G401 (cell line): ENCODE data around the gene SLC25A11. TPM values are rescaled to one million over a fixed set of nuclear protein-coding genes. Genes with fewer than 3 reads are reported as not detected.

Experiments used
- DNase-seq: peaks from one replicate; pipeline ENCODE4 v3.0.0-alpha.2; 2015; ENCODE audit warnings: low spot score
- in situ Hi-C: cut with HindIII; loops from 2 replicates; pipeline ENCODE4 v1.10.0; 2016; ENCODE audit warnings: low sequenced_read_pairs, mixed read lengths
- total RNA-seq: library from RNA; depleted of rRNA; stranded (reverse); fragments of >200 nt; shearing (Covaris generic); gene quantifications from 2 replicates; pipeline ENCODE4 v1.2.3, GENCODE V29; 2014; rRNA removed

SLC25A11 gene
- total RNA-seq: 111 and 132 TPM in 2 replicates

DNA sequence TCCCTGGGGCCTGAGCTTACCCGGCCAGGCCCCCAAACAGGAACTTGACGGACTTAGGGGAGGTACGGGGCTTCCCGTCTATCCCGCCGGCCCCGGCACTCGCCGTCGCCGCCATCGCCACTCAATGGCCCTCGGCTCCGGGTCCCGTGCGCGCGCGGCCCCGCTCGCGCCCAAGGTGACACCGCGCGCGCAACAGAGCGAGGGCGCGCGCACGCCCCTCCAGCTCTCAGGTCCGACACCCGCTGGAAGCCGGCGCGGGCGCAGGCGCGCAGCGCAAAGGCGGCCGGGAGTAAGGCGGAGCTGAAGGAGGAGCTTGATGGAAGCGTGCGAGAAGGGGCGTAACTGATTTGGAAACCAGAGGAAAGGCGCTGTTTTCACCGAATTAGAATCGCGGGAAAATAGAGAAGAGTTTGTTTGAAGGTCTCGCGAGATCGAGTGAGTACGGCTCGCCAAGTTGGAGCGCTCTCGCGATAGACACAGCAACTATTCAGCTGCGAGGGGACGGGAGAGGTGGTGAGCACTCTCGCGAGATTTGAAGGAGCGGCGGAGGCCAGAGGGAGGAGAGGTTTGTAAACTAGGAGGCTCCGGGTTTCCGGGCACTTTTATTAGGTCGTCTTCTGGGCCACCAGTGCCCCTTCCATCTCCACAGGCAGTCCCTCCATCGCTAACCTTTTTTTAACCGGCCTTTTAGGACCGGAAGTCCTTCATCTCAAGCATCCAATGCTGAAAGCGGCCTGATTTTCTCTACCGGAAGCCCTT lies at the start of gene SLC25A11, which contains the start of gene RNF167:
Gene SLC25A11, minus strand, starts transcription at position 251 of the 759 bp plus-strand sequence. Its CDS starts 136 bp downstream, at position 115.
Gene RNF167, plus strand, starts transcription at position 473 of the 759 bp plus-strand sequence. CDS start 642 bp downstream, outside the sequence.
- in situ Hi-C loops: no loop called here
- peak; percentile 99 for DNase-seq

DNA sequence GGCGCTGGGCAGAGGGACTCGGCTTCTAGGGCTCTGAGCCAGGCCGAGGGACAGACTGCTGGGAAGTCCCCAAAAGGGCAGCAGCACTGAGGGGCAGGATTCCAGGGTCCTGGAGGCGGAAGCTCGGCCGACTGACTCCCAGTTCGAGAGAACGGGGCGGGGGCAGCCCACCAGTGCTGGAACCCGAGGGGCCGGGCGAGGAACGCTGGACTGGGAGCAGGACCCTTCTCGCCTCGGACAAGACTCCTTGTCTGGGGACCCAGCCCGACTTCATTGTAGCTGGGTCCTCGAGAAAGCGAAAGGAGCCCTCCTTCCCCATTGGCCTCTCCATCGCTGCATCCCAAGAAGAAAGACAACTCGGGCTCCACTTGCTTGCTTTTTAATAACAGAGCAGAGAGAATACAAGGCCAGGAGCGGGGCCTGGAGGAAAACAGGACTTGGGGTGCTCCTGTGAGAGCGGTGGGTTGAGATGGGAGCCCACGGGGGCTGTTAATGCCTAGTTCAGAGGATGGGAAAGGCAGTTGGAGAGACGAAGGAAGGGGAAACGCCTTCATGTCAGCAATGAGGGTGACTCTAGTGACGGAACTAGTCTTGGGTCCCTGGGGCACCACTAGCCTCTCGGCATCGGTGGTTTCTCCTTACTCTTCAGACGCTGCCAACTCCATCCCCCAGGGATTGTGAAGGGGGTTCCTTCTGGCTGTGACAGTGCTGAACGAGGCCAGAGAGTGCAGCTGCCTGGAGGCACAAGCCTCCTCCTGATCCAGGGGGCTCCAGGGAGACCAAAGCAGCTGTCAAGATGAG lies 48.1 kb upstream of the SLC25A11 start:
- DNase-seq: no peak
- in situ Hi-C loops: no loop called here

DNA sequence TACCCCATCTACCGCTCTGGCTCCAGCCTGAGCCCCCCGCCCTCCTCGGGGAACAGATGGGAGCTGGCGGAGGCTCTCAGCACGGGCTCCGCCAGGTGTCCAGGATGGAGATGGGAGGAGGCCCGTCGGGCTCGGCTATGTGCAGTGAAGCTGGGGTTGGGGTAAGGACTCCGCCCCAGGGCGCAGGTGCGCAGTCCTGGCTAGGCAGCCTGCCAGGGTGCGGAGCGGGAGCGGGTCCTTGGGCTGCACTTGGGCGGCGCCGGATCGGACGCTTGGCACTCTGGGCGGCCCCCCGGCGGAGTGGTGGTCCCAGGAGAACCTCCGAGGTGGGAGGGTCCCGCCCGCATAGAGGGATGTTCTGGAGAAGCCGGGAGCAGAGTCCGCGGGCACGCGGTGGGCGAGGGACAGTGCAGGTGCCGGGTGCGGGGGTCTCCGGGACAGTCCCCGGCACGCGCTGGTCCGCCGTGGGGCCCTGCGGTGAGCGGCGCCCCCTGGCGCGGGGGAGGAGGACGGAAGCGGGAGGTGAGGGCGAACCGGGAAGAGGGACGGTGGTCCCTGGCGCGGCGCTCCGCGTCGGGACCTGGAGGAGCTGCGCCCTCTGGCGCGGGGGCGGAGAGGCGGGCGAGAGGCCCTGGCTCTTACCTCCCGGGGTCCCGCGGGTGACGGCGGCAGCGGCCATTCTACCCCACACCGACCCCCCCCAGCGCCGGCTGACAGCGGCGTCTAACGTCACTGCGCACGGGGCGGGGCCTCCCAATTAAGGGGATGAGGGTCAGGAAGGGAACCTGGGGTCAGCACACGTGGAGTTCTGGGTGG lies 47.3 kb upstream of the SLC25A11 start, which contains the start of gene CAMTA2:
Gene CAMTA2, minus strand, starts transcription at position 725 of the 816 bp plus-strand sequence. CDS start 1,453 bp downstream, outside the sequence.
- peak; percentile 86 for DNase-seq
- in situ Hi-C loops: no loop called here

GRCh38 chr17:4986403-4986802 lies 46.6 kb upstream of the SLC25A11 start:
- in situ Hi-C loops: no loop called here
- peak; percentile 60 for DNase-seq

GRCh38 chr17:4982305-4982704 lies 42.5 kb upstream of the SLC25A11 start:
- in situ Hi-C loops: no loop called here
- DNase-seq: no peak

DNA sequence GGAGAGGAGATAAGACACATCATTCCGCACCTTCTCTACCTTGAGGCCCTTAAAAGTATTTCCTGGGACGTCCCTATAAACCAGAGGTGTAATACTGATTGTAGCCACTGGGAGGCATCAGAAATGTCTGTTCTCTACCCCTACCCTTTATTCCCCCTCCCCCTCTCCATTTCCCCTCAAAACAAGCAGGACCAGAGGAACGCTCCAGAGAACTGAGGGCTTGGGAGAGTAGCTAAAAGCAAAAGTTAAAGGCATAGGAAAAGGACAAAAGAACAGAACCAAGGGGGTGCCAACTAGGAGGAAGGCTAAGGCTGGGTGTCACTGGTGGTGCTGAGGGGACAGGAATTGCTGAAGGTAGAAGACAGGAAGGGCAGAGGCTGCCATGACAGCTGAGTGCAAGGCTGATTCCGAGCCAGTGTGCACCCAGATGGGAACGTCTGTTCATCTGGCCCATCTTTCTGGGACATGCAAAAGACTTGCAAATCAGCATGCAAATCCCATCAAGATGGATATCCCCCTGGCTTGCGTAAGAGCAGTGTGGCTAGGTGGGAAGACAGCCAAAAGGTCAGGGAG lies 40.9 kb upstream of the SLC25A11 start:
- in situ Hi-C loops: no loop called here
- peak; percentile 56 for DNase-seq

DNA sequence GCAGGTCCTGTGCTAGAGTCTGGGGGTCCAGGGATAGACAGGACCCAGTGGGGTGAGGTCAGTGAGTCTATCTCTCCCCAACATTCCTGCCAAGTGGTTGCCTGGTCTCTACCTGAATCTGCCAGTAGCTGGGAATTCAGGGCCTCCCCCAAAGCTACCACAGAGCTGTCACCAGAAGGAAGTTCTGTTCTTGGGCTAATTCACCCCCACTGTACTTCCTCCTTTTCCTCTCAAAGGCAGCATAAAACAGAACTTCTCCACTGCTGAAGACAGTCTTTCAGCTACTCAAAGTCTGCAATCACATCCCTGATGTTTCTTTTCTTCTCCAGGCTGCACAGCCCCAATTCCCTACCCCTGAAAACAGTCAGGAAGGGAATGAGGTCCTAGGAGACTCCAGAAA lies 38.9 kb upstream of the SLC25A11 start:
- no peak for DNase-seq
- in situ Hi-C loops: no loop called here

DNA sequence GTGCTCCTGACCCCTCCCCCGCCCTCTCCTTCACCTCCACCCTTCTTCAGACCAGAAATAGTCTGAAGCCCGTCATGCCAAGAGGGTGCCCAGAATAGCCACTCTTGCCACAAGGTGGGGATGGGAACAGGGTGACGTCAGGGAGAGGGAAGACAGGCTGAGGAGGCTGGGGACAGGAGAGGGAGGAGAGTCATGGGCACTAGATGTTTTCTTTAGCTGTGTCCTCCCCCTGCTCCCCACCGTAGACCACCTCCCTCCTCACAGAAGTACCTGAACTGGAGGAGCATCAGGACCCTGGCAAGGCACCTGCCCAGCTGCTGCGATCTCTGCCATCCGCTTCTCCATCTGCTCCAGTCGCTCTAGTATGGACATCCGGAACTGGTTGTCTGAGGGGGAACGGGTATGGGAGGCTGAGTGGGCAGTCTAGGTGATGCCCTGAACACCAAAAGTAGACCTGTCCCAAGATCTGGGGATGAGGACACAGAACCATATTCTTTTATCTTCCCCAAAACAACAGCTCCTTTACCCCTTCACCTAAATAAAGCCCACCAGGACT lies 34.3 kb upstream of the SLC25A11 start:
- in situ Hi-C loops: no loop called here
- DNase-seq: no peak

- in situ Hi-C loops: no loop called here
- DNase-seq: no peak
Observed at GRCh38 chr17:4973256-4974114, 33.6 kb upstream of the SLC25A11 start.

GRCh38 chr17:4972752-4973151 lies 32.9 kb upstream of the SLC25A11 start:
- DNase-seq: no peak
- in situ Hi-C loops: no loop called here

- no peak for DNase-seq
- in situ Hi-C loops: no loop called here
Observed at GRCh38 chr17:4972322-4972721, 32.5 kb upstream of the SLC25A11 start.

DNA sequence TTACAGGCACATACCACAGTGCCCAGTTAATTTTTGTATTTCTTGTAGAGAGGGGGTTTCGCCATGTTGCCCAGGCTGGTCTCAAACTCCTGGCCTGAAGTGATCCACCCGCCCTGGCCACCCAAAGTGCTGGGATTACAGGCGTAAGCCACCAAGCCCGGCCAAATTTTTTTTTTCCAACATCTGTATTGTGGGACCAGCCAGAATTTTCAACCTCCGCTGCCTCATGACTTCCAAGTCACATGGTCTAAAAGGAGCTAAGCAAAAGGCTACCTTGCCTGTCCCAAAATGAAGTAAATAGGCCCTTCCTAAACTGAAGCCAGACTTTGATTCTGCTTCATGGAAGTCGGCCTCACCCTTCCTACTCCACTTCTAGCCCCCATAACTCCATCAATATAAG lies 32.0 kb upstream of the SLC25A11 start:
- in situ Hi-C loops: no loop called here
- DNase-seq: no peak

GRCh38 chr17:4970273-4970672 lies 30.4 kb upstream of the SLC25A11 start:
- in situ Hi-C loops: no loop called here
- DNase-seq: no peak

- in situ Hi-C loops: no loop called here
Observed at GRCh38 chr17:4969551-4970173, 29.8 kb upstream of the SLC25A11 start.

DNA sequence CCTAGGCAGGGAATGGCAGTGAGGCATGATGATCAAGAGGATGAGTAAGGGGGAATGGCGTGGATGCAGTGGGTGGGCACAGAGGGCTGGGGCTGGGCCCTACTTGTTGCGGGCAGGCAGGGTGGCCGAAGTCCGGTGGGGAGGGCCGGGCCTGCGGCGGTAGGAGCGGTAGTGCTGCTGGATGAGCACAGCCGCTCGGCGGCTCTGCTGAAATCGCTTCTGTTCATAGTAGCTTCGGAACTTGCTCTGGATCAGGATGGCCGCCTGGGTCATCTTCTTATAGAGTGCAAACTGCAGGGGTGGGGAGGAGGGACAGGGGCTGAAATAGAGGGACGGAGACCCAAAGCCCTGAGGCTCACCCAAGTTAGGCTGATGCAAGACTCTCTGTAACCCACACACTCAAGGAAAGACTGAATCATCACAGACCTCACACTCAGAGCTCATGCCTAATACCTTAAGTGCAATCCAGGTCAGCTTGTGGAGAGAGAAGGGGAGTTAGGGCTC lies 29.3 kb upstream of the SLC25A11 start:
- DNase-seq: no peak
- in situ Hi-C loops: no loop called here

More at GRCh38 chr17:4969551-4970173, 29.8 kb upstream of the SLC25A11 start:
- no peak for DNase-seq

DNA sequence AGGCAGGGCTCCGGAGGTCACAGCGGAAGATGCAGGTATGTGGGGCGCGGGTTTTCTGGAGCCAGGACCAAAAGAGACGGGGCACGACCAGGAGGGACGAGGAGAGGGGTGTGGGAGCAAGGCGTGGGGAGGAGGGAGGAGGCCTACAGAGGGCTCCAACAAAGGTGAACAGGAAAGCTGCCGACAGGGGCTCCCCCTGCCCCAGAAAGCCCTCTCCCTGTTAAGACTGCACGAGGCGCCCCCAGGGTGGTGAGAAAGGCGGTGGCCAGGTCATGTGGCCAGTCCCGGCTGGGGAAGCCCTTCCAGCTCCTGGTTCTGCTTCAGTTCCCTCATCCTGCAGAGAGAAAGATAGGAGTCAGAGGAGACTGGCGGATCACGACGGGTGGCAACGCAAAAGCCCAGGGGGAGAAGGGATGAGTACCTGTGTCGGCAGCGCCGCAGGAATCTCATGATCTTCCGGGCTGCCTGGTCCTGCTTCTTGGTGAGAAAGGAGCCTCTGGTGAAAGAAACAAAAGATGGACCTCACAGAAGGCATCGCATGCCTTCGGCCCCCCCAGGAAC lies 28.7 kb upstream of the SLC25A11 start:
- peak; percentile 54 for DNase-seq
- in situ Hi-C loops: no loop called here
